HS-5 (cell line): Measurements from ENCODE around the gene SLC1A2.
A peak's percentile ranks its signal among the peaks of the same experiment; 100 is the strongest.

Experiments used
- DNase-seq: peaks from one replicate; pipeline ENCODE4 v3.0.0-alpha.2; 2012; ENCODE audit warnings: low read depth

The SLC1A2 gene

DNA sequence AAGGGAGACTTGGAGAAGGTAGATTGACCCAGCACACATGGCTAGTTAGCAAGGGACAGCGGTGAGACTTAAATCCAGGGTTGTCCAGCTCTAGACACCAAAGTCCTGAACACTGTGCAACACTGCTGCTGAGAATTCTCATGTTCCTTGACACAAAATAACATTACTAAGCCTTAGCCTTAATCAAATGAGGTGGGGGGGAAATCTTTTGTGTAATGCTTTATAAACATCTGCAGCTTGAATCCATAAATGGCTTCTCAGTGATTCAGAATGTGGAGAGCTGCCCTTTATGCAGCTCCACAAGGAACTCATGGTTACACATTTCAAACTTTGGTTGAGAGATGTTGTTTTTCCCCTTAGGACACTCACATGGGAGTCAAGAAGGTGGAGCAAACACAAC, 200.4 kb downstream of the SLC1A2 start:
- no peak for DNase-seq

DNA sequence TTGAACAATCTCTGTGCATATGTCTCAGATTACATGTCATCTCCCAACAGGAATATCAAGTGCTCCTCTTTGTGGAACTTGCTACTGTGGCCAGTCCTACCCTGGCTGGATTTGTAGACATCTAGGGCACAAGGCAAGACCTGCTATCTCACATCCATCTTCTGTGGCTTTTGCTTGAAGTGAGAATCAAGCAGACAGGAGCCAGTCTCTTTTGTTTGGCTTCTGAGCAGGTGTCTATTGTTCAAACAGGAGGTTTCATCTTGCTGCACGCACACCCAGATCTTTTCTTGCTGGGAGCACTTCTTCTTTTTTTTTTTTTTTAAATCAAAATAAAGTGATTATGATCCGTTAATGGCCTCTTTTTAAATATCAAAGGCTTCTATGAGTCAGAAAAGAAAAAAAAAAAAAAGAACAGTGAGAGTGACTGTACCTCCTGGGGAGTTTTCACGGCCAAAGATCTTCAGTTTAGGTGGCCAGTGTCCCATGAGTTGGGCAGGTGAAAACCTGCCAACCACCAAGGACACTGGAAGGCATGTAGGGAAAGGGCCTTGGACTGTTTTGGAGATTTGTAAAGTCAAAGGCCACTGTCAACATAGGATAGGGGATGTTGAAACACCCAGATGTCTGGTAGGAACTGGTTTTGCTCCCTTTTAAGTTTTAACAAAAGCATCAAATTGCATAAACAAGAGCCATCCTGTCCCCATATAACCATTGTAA, 202.2 kb downstream of the SLC1A2 start:
- DNase-seq = no peak

DNA sequence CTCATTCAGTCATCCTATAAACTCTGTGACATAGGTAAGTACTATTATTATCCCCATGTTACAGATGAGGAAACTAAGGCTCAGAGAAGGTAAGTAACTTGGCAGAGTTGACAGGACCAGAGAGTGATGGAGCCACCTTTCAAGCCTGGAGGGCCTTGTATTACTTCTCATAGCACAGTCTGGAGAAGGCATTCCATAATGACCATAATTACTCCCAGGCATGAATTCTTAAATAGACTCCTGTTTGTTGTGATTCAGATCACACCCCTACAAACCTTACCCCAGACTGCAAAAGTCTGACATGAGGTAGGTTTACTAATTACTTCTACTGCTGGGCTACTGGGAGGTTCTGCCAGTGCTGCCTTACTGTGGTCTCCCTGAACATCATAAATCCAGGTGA, 203.4 kb downstream of the SLC1A2 start:
- no peak for DNase-seq

DNA sequence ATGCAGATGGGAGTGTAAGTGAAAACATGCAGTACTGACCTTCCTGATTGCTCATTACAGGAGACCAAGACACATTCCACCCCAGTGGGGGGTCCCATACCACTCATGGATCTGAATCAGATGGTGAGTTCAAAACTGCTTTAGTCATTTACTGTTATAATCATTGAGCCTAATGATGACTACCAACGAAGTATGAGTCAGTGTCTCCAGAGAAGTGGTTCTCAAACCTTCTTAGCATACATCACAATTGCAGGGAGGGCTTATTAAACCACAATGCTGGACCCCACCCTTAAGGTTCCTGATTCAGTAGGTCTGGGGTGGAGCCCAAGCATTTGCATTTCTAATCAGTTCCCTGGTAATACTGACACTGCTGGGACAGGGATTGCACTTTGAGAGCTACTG, 204.6 kb downstream of the SLC1A2 start:
- DNase-seq = peak; percentile 97

DNA sequence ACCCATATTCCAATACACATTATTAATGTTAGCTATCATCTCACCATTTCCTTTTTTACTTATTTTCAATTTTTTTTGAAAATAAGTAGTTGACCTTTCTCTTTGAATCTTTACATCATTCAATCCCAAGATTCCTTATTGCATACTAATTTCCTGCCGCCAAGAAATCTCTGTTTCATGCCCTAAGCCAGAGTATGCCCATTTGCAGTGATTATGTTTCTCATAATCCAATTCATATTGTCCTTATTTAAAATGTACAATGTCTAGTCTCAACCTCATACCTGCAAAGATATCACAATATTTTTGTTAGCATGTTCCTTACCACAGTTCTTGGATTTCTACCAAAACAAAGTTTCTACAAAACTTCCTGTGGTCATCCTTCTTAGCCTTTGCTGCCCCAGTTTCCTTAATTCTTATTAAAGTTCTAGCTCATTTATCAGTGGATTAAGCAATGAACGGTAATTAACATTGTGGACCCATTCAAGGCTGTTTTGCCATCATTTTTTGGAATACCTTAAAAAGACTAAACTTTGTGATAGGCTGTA, 205.1 kb downstream of the SLC1A2 start:
- DNase-seq = peak; percentile 38

DNA sequence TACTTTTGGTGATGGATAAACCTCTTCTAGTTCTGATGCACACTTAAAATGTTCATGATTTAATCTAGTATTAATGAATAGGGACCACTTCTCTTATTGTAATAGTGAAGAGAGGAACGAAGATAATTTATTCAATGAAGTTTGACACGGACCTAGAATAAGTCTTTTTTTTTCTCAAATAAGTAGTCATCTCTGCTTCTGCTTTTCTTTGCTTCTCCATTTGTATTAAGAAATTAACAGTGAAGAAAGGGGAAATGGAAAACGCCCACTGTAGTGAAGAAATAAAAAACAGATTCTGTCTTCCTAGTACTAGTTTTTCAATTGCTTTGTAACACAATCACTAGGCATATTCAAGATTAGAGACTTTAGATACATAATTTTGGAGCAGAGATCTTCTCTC, 207.4 kb downstream of the SLC1A2 start:
- no peak for DNase-seq

DNA sequence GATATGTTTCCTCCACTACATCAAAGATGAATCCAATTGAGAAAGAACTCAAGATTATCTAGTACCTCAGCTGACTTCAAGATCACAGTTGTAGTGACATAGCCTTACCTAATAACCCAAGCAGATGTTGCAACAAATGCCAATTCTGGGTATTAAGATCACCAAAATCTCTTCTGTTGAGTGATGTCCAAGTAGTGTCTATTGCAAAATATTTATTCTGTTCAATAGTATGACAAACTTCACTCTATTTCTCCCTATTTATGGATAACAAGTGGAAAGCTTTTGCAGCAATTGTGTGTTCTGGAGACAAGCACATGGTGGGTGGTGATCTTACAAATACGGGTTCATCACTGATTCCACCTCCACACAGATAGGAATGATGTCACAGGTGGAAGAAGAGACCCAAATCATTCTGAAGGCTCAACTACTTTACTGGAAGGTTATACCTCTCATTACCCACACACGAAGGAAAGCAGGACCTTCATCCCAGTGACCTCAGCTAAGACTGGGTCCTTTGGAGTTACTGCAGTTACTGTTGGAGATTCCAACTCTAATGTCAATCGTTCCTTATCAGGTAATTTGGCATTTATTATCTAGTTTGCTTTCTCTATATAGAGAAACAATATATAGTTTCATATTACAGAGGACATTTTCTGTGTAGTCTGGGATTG, 208.3 kb downstream of the SLC1A2 start:
- no peak for DNase-seq

DNA sequence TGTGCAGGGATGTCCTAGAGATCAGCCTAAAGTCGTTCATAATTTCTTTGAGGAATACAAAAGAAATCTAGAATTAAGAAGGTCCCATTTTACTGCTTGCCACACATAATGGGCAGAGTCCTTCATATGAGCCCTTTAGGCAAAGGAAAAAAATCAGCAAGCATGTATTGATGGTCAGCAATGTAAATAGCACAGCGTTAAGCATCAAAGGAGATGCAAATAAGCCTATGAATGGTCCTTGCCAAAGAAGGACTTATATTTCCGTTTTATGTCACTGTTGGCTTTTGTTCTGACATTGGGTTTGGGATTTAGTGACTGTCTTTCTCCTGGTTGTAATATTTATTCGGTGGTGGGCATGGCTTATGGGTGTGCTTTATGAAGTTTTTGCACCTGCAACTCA, 210.6 kb downstream of the SLC1A2 start:
- no peak for DNase-seq

DNA sequence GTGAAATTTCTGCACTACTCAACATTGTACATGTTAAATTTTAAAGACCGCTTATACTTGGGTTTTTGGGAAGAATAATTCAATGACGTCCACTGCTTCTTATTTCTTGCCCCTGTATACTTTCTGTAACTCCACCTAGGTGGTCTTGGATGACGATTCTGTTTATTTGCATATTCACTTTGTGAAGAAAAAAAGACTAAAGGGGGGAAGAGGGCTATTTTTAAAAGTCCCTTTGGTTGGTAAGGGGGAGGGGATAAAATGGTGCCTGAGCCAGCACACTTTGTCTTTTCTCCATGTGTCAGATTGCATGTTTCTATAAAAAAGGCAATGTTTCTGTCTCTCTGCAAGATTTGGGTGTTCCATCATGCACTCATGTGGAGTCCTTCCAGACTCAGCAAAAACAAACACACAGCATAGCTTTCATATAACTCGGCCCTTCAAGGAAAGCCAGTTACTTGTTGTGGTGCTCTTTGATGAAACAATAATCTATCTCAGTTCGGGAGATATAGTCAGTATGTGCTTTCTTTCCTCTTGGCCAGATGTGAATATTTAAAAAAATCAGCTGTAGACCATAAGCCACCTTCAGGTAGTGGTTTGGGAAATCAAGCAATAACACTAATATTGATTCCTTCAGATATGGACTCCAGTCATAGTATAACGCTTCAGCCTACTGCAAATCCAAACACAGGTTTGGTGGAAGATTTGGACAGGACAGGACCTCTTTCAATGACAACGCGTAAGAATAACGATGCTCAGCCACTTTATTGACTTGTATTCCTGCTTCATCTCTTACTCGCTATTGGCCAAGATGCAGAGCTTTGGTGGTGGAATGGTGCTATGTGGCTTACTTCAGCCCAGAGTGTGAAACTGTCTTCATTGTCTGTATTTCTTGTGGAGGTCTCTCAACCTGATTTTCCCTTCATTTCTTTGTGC, 211.6 kb downstream of the SLC1A2 start:
- no peak for DNase-seq

DNA sequence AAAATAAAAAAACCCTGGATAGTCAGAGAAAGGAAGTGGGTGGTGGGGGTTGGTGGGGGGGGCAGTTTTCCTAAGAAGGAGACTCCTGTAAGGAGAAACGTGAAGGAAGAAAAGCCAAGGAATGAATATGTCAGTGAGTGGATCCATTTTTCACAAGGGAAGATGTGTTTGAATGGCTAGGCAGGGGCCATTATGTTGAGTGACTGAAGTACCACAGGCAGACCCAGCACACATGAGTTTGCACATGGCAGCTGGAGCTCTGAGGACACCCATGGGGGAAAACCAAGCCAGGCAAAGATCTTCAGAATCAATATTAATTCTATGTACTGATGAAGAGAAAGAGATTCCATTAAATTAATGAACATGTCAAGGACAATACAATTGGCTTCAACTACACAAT, 212.7 kb downstream of the SLC1A2 start:
- no peak for DNase-seq

DNA sequence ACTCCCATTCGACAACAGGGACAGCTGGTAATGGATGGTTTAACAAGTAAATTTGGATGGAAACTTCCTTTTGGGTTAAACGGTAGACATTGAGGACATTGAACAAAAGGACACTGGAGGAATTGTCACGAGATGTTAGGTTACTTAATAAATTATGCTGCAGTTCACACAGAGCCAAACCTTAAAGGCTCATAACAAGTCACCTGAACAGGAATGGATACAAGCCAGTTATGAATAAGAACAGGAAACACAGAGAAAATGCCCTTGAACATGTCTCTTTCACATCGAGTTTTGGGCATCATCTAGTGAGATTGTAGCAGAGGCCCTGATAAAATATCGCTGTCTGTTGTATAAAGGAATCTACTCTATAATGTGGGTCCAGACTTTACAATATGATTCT, 214.7 kb downstream of the SLC1A2 start:
- no peak for DNase-seq
